HG03045 (cell line): ENCODE measurements around the gene TTLL11.

Experiments used
- ATAC-seq: cut with Tn5 transposase; IDR thresholded peaks from one replicate; pipeline ENCODE4 v1.9.1; 2021; ENCODE audit warnings: mild to moderate bottlenecking, moderate library complexity; ENCODE audit not compliant: unreplicated experiment

Gene TTLL11

GRCh38 chr9:121979736-121980135 lies 113.4 kb downstream of the TTLL11 start:
- ATAC-seq: no peak

- ATAC-seq: no peak
These were observed 116.4 kb downstream of the TTLL11 start for GRCh38 chr9:121976751-121977150.

DNA sequence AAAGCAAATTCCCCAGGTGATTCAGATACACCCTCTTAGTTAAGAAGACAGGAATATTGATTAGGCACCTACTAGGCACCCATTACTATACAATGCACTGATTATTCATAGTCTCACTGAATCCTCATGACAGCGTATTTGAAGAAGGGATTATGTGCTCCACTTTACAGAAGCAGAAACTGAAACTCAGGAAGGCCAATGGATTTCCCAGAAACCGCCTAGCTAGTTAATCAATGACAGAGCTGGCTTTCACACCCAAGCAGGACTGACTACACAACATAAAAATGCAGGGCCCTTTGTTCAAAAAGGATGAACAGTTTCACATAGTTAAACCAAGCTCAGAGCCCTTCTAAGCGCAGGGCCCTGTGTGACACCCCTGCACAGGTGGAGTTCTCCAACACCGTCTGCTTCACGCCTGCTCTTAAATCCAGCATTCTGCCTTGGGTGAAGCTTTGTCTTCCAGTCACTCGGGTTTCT lies 117.3 kb downstream of the TTLL11 start:
- ATAC-seq: no peak

DNA sequence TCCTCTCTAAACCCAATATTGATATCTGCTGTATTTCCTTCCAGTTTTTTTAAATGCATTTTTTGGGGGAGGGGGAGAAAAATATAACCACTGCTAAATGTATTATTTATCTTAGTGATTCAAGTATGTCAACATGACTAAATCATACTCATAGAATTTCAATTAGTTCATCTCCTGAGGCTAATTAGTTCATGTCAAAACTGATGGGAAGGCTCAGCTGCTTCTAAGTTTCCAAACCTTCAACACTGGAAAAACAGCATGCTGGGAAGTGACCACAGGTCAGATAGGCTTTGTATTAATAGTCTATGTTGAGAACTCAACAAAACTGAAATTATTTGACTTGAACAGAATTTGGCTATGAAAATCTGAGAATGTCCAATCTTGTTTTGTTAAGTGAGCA lies 118.7 kb downstream of the TTLL11 start:
- ATAC-seq: no peak

DNA sequence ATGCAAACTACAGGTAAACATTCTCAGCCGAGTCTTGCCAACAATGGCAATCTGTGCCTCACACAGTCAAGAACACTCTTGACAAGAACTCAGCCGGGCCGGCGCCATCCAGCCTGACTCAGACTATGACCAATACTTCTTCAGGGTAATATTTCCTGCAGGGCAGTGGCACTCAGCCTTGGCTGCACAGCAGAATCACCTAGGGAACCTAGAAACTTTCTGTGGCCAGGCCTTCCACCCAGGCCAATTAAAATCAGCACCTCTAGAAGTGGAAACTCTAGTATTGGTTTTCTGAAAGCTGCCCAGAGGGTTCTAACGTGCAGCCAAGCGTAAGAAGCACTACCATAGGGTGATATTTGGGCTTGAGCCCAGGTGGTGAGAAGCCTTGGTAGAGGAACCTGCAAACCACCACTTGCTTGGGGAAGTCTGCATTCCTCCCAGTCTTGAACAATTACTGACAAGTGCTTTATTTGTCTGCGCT lies 120.6 kb downstream of the TTLL11 start:
- ATAC-seq: peak; percentile 59

GRCh38 chr9:121968056-121968455 lies 125.1 kb downstream of the TTLL11 start:
- ATAC-seq: no peak

- no peak for ATAC-seq
These were observed 126.4 kb downstream of the TTLL11 start for GRCh38 chr9:121966706-121967105.

GRCh38 chr9:121963528-121963995 lies 129.5 kb downstream of the TTLL11 start:
- no peak for ATAC-seq

DNA sequence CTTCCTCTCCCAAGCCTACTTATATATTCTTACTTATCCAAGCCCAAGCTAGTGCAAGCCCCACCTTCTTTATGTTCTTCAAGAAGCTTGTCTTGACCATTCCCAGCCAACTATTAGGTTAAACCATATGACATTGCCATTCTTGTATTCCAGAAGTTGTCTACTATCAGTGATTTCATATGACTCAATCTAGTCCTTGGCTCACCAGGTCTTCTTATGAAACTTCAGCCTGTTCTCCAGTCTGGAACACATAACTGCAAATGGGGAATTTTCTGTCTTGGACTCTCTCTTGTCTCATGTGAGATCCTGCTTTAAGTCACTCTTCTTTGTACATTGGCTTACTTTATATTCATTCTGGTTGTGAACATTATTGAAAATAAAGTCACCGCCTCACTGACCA lies 130.7 kb downstream of the TTLL11 start:
- no peak for ATAC-seq

DNA sequence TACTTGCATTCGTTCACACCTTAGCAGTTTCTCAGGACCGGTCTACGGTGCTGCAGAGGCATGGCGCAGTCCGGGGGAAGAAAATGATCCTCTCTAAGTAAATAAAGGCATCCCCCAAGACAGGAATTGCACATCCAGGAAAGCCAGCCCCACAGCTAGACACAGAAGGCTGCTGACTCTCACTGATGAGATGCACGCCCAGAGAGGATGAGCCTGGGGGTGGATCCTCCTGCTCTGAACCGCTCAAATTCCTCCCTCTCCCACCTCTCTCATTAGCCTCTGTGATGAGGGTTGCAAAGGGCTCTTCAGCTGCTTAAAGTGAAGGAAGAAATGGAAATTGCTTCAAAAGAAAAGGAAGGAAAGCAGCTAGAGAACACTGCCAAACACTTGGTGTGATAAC lies 132.4 kb downstream of the TTLL11 start:
- ATAC-seq: no peak

DNA sequence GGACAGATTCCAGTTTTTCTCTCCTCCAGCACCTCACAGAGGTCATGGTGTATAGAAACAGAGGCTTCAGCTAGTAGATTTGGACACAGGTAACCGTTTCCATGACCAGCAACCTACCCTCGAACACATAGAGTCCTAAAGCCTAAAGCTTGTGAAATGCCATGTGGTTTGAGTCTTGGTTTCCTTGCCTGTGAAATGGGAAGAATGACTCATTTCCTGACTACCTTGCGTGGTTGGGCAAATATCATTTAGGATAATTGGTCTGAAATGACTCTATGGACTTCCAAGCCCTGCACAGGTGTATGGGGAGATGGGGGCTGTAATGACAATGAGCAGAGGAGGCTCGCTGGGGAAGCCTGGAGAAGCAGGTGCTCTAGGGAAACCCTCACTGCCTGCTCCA lies 134.6 kb downstream of the TTLL11 start:
- no peak for ATAC-seq

- ATAC-seq: no peak
These were observed 136.3 kb downstream of the TTLL11 start for GRCh38 chr9:121956808-121957207.

- ATAC-seq: no peak
These were observed 137.5 kb downstream of the TTLL11 start for GRCh38 chr9:121955649-121956048.

- no peak for ATAC-seq
These were observed 138.5 kb downstream of the TTLL11 start for GRCh38 chr9:121954477-121955140.

GRCh38 chr9:121952611-121953010 lies 140.5 kb downstream of the TTLL11 start:
- ATAC-seq: no peak

DNA sequence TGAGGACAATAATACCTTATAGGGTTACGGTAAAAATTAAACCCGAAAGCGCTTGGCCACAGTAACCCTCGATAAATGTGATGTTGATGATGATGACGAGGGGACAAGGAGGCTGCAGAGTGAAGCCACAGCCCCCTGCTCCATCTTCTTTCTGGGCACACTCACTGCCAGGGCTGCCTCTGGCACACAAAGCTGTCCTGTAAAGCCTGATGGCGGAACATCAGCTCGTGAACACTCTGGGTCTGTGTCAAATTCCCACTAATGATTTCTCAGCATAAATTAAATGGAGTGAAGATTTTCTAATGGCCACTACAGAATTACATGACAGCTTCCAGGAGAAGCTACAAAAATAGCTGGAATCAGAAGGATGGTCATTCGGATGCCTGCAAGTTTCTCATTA lies 142.2 kb downstream of the TTLL11 start:
- ATAC-seq: no peak

- ATAC-seq: no peak
These were observed 142.7 kb downstream of the TTLL11 start for GRCh38 chr9:121950441-121950840.

GRCh38 chr9:121949766-121950165 lies 143.3 kb downstream of the TTLL11 start:
- no peak for ATAC-seq

- no peak for ATAC-seq
These were observed 143.7 kb downstream of the TTLL11 start for GRCh38 chr9:121949364-121949763.

- ATAC-seq: no peak
These were observed 145.3 kb downstream of the TTLL11 start for GRCh38 chr9:121947775-121948174.

- no peak for ATAC-seq
These were observed 146.6 kb downstream of the TTLL11 start for GRCh38 chr9:121946465-121946864.

- no peak for ATAC-seq
These were observed 147.3 kb downstream of the TTLL11 start for GRCh38 chr9:121945849-121946248.

DNA sequence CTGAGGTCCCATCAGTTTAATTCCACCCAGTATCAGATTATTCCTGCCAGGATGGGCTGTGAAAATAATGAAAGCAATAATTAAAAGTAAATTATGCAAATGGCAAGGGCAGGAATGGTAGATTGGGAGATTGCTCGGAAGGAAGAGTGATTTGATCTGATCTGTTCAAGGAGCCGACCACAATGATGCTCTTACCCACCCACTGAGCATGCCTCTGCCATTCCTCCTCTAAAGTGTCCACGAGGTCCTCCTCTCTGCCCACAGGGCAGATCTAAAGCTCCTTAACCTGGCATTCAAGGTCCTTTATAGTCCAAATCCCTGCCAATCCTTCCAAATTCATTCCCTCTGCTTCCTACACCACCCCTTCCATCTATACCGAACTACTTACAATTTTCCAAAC lies 147.8 kb downstream of the TTLL11 start:
- ATAC-seq: no peak
